Hepatocyte (in vitro differentiated cells): Measurements from ENCODE around the gene AGAP1. TPM values are rescaled to one million over a fixed set of nuclear protein-coding genes. Genes with fewer than 3 reads are reported as not detected.

Experiments
- DNase-seq: peaks from one replicate; pipeline ENCODE4 v3.0.0-alpha.2; 2016; ENCODE audit warnings: low spot score
- H2AFZ ChIP-seq: fragments of 200-600 bp; sonication (generic); 2 replicates; pipeline ENCODE4 v1.6.0; 2016; ENCODE audit warnings: antibody characterized with exemption, mild to moderate bottlenecking
- H3K27ac ChIP-seq: fragments of 200-600 bp; sonication (generic); 2 replicates; pipeline ENCODE4 v1.5.1; 2016; ENCODE audit warnings: mild to moderate bottlenecking
- H3K27me3 ChIP-seq: fragments of 200-600 bp; sonication (generic); 2 replicates; pipeline ENCODE4 v1.6.1; 2016
- H3K36me3 ChIP-seq: fragments of 200-600 bp; sonication (generic); replicated peaks from 2 replicates; pipeline ENCODE4 v1.5.1; 2016; ENCODE audit warnings: low read depth; ENCODE audit not compliant: insufficient read depth
- H3K4me1 ChIP-seq: fragments of 200-600 bp; sonication (generic); 2 replicates; pipeline ENCODE4 v1.5.1; 2016; ENCODE audit warnings: mild to moderate bottlenecking, moderate library complexity; ENCODE audit not compliant: insufficient read depth
- H3K4me2 ChIP-seq: fragments of 200-600 bp; sonication (generic); 2 replicates; pipeline ENCODE4 v1.6.0; 2016
- H3K4me3 ChIP-seq: fragments of 200-600 bp; sonication (generic); 2 replicates; pipeline ENCODE4 v1.5.1; 2016; ENCODE audit warnings: mild to moderate bottlenecking
- H3K79me2 ChIP-seq: fragments of 200-600 bp; sonication (generic); 2 replicates; pipeline ENCODE4 v1.6.0; 2017; ENCODE audit warnings: mild to moderate bottlenecking
- H3K9me2 ChIP-seq: fragments of 200-600 bp; sonication (generic); replicated peaks from 2 replicates; pipeline ENCODE4 v1.6.0; 2017; ENCODE audit warnings: mild to moderate bottlenecking; ENCODE audit not compliant: insufficient read depth
- H3K9me3 ChIP-seq: fragments of 200-600 bp; sonication (generic); 2 replicates; pipeline ENCODE4 v1.5.1; 2016; ENCODE audit warnings: low read depth, mild to moderate bottlenecking
- H4K20me1 ChIP-seq: fragments of 200-600 bp; sonication (generic); 2 replicates; pipeline ENCODE4 v1.6.0; 2016; ENCODE audit warnings: mild to moderate bottlenecking; ENCODE audit not compliant: insufficient read depth, poor library complexity, severe bottlenecking
- EZH2 ChIP-seq: fragments of 200-600 bp; sonication (generic); IDR thresholded peaks from 2 replicates; pipeline ENCODE4 v1.6.1; 2016; ENCODE audit warnings: antibody characterized with exemption, mild to moderate bottlenecking, borderline replicate concordance
- EZH2phosphoT487 ChIP-seq: fragments of 200-600 bp; sonication (generic); IDR thresholded peaks from one replicate; pipeline ENCODE4 v1.6.1; 2018; ENCODE audit warnings: antibody characterized with exemption, mild to moderate bottlenecking, low read depth, moderate library complexity; ENCODE audit not compliant: unreplicated experiment, severe bottlenecking
- whole genome bisulfite sequencing: methylation state at CpG from one replicate; pipeline ENCODE4 v1.1.6; 2016; ENCODE audit warnings: low lambda C conversion rate; ENCODE audit errors: missing lambda C conversion rate; 5-methylcytosine and 5-hydroxymethylcytosine counted together
- polyA plus RNA-seq: library from polyadenylated mRNA; unstranded; fragments of >200 nt; fragmentation: Nextera tagmentation; extraction: Ambion mirVana; gene quantifications from 2 replicates; pipeline ENCODE4 v1.2.1, GENCODE V29; 2016
- total RNA-seq: library from RNA; depleted of rRNA; stranded (reverse); fragments of >200 nt; gene quantifications from 2 replicates; pipeline ENCODE4 v1.2.3, GENCODE V29; 2014
- TF ChIP-seq, protein P1 (sequence below): fragments of 200-600 bp; sonication (generic); IDR thresholded peaks from 2 replicates; pipeline ENCODE4 v1.5.1; 2016; ENCODE audit warnings: antibody characterized with exemption, mild to moderate bottlenecking; ENCODE audit not compliant: poor library complexity

Gene AGAP1
- total and polyA plus RNA-seq, 2 experiments from 2014 or later, result 12.1 to 20.0 TPM

- no peaks in the 10 kb centered on the region for H4K20me1 ChIP-seq
- H2AFZ ChIP-seq, result no peak overlapping the region
- H3K9me2 ChIP-seq, result no peaks in the 10 kb centered on the region
- TF ChIP-seq EZH2phosphoT487, result no peak
- TF ChIP-seq, protein P1, sequence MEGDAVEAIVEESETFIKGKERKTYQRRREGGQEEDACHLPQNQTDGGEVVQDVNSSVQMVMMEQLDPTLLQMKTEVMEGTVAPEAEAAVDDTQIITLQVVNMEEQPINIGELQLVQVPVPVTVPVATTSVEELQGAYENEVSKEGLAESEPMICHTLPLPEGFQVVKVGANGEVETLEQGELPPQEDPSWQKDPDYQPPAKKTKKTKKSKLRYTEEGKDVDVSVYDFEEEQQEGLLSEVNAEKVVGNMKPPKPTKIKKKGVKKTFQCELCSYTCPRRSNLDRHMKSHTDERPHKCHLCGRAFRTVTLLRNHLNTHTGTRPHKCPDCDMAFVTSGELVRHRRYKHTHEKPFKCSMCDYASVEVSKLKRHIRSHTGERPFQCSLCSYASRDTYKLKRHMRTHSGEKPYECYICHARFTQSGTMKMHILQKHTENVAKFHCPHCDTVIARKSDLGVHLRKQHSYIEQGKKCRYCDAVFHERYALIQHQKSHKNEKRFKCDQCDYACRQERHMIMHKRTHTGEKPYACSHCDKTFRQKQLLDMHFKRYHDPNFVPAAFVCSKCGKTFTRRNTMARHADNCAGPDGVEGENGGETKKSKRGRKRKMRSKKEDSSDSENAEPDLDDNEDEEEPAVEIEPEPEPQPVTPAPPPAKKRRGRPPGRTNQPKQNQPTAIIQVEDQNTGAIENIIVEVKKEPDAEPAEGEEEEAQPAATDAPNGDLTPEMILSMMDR, result no peak
- TF ChIP-seq EZH2, result no peak
- H3K27ac ChIP-seq, result no peak overlapping the region
- no peak for DNase-seq
- no peak overlapping the region for H3K4me2 ChIP-seq
- H3K27me3 ChIP-seq, result no peaks in the 10 kb centered on the region
- no peaks in the 10 kb centered on the region for H3K9me3 ChIP-seq
- H3K36me3 ChIP-seq, result no peaks in the 10 kb centered on the region
- peaks cover 3% of the 10 kb centered on the region for H3K79me2 ChIP-seq
- no peaks in the 10 kb centered on the region for H3K4me1 ChIP-seq
- WGBS, result 96% methylated on average over 7 of the region's 7 CpGs
- H3K4me3 ChIP-seq, result no peak overlapping the region
These were observed 229.0 kb downstream of the AGAP1 start for GRCh38 chr2:235722869-235723268.

DNA sequence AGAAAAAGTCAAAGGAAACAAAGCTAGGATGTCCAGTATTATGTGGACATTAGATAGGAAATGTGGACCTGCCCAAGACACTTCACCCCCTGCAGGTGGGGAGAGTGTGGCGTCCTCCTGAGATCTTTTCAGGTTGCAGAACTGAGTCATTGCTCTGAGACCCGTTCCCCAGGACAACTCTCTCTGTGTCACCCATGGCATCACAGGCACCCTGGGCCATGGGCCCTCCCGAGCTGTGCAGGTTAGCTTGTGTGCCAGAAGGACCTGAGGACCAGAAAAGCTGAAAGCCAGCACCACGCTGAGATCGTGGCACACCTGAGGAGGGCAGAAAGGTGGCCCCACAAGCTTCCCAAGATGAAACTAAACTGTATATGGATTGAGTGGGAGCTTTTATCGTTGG is 229.5 kb downstream of the AGAP1 start:
- Histone ChIP-seq H3K27ac (no peak overlapping the region), H2AFZ (no peak overlapping the region), H3K4me3 (no peak overlapping the region), H4K20me1 (no peaks in the 10 kb centered on the region), H3K36me3 (no peaks in the 10 kb centered on the region), H3K79me2 (peaks cover 3% of the 10 kb centered on the region), H3K4me1 (no peaks in the 10 kb centered on the region), H3K4me2 (no peak overlapping the region), H3K9me2 (no peaks in the 10 kb centered on the region), H3K27me3 (no peaks in the 10 kb centered on the region), H3K9me3 (no peaks in the 10 kb centered on the region)
- WGBS, result 98% methylated on average over 6 of the region's 6 CpGs
- no peak for TF ChIP-seq EZH2phosphoT487
- TF ChIP-seq EZH2, result no peak
- TF ChIP-seq, protein P1, result no peak
- no peak for DNase-seq

- Histone ChIP-seq H3K79me2 (peaks cover 3% of the 10 kb centered on the region), H3K4me1 (no peaks in the 10 kb centered on the region), H3K27me3 (no peaks in the 10 kb centered on the region), H4K20me1 (no peaks in the 10 kb centered on the region), H2AFZ (no peak overlapping the region), H3K4me2 (no peak overlapping the region), H3K36me3 (no peaks in the 10 kb centered on the region), H3K4me3 (no peak overlapping the region), H3K9me2 (no peaks in the 10 kb centered on the region), H3K27ac (no peak overlapping the region), H3K9me3 (no peaks in the 10 kb centered on the region)
- no peak for DNase-seq
- TF ChIP-seq EZH2phosphoT487 (no peak), EZH2 (no peak)
- TF ChIP-seq, protein P1, result no peak
- WGBS, result 95% methylated on average over 16 of the region's 16 CpGs
These were observed 230.1 kb downstream of the AGAP1 start for GRCh38 chr2:235723811-235724465.
